GM21367 (cell line): Measurements from ENCODE around the gene GPC6.

Experiments used
- ATAC-seq: cut with Tn5 transposase; IDR thresholded peaks from one replicate; pipeline ENCODE4 v1.9.1; 2021; ENCODE audit not compliant: unreplicated experiment

The GPC6 gene

GRCh38 chr13:93368296-93368695 is 141.7 kb downstream of the GPC6 start:
- ATAC-seq: no peak

GRCh38 chr13:93368718-93369117 is 142.1 kb downstream of the GPC6 start:
- ATAC-seq: no peak

DNA sequence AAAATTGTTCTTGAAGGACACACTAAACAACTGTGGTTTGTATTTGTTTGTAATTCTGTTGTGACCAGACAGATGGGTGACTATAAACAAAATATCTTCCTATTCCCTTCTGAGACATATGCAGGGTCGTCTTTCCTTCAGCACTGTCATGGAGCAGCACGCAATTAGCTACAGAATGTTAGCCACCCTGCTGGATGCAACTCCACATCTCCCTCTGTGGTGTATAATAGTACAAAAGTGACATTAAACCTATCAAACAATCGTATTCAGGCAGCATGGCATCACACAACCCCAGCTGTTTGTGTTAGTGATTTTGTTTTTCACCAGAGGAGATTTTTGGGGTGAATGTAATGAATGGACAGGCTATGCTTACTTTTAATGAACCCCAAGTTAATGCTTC is 146.2 kb downstream of the GPC6 start:
- no peak for ATAC-seq

- no peak for ATAC-seq
Measured at GRCh38 chr13:93375491-93375890, 148.9 kb downstream of the GPC6 start.

- no peak for ATAC-seq
Measured at GRCh38 chr13:93377196-93377595, 150.6 kb downstream of the GPC6 start.

DNA sequence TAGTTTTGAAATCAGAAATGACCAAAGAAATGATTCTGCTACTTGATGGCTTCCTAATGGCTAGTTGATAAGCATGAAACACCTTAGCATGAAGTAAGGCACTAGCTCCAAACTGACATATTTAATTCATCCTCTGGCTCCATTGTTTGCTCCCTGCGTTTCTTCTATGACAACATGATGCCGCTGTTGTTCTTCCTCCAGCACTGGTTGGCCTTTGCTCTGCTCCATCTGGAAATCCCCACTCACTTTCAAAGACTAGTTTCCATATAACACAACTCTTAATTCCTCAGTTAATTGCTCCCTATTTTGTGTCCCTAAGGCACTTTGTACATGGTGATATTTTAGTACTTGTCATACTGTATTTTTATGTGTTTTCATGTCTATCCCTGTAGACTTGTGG is 151.6 kb downstream of the GPC6 start:
- ATAC-seq: no peak

- ATAC-seq: no peak
Measured at GRCh38 chr13:93386116-93386515, 159.5 kb downstream of the GPC6 start.

GRCh38 chr13:93388701-93389100 is 162.1 kb downstream of the GPC6 start:
- ATAC-seq: no peak

DNA sequence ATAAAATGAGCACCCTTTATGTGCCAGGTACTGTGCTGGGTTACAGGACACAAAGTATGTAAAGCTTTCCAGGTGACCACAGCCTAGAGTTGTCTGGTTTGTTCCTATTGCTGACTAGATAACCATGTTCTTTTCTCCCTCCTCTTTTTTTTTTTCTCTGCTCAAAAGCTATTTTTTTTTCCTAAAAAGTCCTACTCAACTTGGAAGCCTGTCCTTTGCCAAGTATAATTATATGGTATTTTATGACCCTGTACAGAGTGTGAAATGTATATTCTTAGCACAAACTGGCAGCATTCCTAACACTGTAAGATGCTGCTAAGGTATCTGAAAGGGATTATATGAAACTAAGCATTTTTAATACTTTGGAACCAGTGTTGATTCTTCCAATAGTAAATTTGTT is 171.0 kb downstream of the GPC6 start:
- no peak for ATAC-seq

GRCh38 chr13:93398167-93399035 is 171.8 kb downstream of the GPC6 start:
- ATAC-seq: no peak

DNA sequence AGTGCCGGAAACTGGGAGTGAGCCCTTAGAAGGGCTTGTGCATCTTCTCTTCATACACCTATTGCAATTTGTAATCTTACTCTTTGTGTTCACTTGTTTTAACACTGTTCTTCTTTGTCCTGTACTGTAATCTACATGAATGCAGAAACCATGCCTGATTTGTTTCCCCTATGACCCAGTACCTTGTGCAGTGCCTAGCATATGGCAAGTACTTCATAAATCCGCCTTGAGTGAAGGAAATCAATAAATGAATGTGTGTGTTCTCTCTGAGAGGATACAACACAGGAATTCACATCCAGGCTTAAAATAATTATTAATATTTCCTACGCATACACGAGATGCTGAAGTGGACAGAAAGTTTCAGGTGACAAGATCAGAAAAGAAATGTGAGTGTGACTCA is 172.6 kb downstream of the GPC6 start:
- ATAC-seq: no peak

- no peak for ATAC-seq
Measured at GRCh38 chr13:93406136-93406535, 179.5 kb downstream of the GPC6 start.

GRCh38 chr13:93407551-93407950 is 180.9 kb downstream of the GPC6 start:
- no peak for ATAC-seq

- no peak for ATAC-seq
Measured at GRCh38 chr13:93409001-93409400, 182.4 kb downstream of the GPC6 start.

DNA sequence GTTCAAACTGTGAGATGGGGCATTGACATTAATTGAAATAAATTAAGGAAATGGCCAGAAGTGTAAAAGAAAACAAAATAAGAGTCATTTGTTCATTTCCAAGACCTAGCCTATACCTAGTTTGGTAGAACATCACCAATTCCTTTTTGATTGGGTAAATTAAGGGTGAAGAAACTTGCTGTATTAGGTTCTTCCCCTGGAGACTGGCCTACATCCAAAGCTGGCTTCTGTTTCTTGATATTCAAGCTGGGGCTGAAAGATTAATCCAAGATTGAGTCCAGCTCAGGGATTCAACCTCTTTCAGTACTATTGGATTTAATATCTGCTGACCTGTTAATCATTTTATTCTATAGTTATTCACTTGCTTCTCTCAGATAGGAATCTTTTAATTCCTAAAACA is 183.2 kb downstream of the GPC6 start:
- no peak for ATAC-seq

- no peak for ATAC-seq
Measured at GRCh38 chr13:93411186-93411680, 184.6 kb downstream of the GPC6 start.

GRCh38 chr13:93412676-93413075 is 186.1 kb downstream of the GPC6 start:
- ATAC-seq: no peak

DNA sequence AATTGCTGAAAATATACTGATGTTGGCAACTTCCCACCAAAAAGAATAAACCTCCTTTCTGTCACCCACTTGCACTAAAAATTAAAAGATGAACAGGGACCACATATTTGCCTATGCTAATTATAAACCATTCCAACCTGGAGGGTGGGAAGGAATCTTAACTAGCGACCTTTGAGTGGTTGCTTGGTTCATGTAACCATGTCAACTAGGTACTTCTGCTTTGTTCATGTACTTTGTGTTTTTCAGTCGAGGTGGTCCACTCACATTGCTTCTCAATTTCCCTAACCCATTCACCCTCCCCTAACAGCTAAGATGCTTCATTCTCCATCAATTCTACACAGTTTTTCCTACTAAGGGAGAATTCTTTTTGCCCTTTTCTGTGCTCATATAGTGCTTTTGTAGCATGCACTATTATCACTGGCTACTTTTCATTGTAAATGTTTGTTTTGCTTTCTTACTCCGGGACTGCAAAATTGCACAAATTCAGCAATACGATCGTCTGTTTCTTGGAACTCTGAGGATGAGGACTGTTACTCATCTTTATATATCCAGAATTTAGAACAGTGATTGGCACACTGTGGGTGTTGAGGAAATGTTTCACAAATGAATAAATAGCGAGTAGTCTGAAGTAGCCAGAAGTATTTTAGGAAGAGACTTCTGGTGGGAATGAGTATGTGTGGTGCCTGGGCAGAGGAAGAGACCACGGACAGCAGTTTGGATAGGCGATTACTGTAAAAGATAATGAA is 187.5 kb downstream of the GPC6 start:
- ATAC-seq: no peak

GRCh38 chr13:93416736-93417355 is 190.2 kb downstream of the GPC6 start:
- no peak for ATAC-seq

GRCh38 chr13:93418398-93418797 is 191.8 kb downstream of the GPC6 start:
- ATAC-seq: no peak

GRCh38 chr13:93420206-93420605 is 193.6 kb downstream of the GPC6 start:
- no peak for ATAC-seq

DNA sequence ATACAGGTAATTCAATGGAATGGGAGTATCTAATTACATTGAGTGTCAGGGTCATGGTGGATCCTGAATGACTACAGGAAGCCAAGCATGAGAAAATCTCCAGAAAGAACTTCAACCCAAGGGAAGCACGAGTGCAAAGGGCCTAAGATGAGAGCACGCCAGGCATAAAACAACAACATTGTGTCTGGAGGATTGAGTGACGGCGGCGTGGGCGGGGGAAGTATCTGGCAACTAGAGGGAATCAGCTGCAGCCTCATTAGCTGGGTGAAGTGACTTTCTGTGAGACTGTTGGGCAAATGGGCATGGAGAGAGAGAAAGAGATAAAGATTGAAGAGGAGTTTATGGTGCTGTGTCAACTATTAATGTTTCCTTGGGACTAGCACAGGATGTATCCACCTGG is 194.3 kb downstream of the GPC6 start:
- no peak for ATAC-seq
